GM12873 (cell line): Measurements from ENCODE around the gene PET117.

ENCODE experiments used
- CTCF ChIP-seq: IDR thresholded peaks from 2 replicates; pipeline ENCODE4 v1.5.1; 2012; ENCODE audit warnings: low read depth, mild to moderate bottlenecking, moderate library complexity, low read length, control low read depth; ENCODE audit not compliant: insufficient read depth; ENCODE audit errors: missing control alignments

PET117 gene

GRCh38 chr20:18101125-18101810, 36.4 kb upstream of the PET117 start:
- no peak for TF ChIP-seq CTCF

- TF ChIP-seq CTCF, result no peak
These were observed 34.2 kb upstream of the PET117 start for GRCh38 chr20:18103497-18103896.

GRCh38 chr20:18108326-18108725, 29.3 kb upstream of the PET117 start:
- no peak for TF ChIP-seq CTCF

GRCh38 chr20:18132663-18133062, 5.0 kb upstream of the PET117 start:
- TF ChIP-seq CTCF, result no peak

- TF ChIP-seq CTCF, result no peak
These were observed 3.7 kb upstream of the PET117 start for GRCh38 chr20:18133962-18134361.

- TF ChIP-seq CTCF, result no peak
These were observed 561 bp downstream of the PET117 start for GRCh38 chr20:18138266-18138582.

GRCh38 chr20:18138639-18139583, 1.2 kb downstream of the PET117 start:
- TF ChIP-seq CTCF, result no peak
